Psoas muscle (tissue), 8 donors: ENCODE results near the gene C3orf70. TPM values are rescaled to one million over a fixed set of nuclear protein-coding genes. Genes with fewer than 3 reads are reported as not detected.

Source experiments
- ATAC-seq, 4 donors: fragments of 200-7000 bp; cut with Tn5 transposase; one replicate each; pipeline ENCODE4 v1.9.1; 2020; ENCODE audit warnings: moderate library complexity in 3 of 4, mild to moderate bottlenecking in 2 of 4
- DNase-seq, 2 donors: peaks; one replicate each; pipeline ENCODE4 v3.0.0-alpha.2; 2020
- H3K27ac ChIP-seq: fragments of 200-600 bp; one replicate; pipeline ENCODE4 v1.8.0; 2022
- H3K27me3 ChIP-seq, 3 donors: fragments of 200-600 bp in 1 of 3; one replicate each; pipeline versions ENCODE4 v1.6.1 to v1.8.0; 2013 to 2022; ENCODE audit warnings: low read length in 2 of 3, mild to moderate bottlenecking in 2 of 3, moderate library complexity in 1 of 3; ENCODE audit not compliant: insufficient read depth in 3 of 3
- H3K36me3 ChIP-seq, 2 donors: fragments of 200-600 bp in 1 of 2; one replicate each; pipeline versions ENCODE4 v1.6.1 to v1.8.0; 2013 to 2022; ENCODE audit warnings: low read depth in 1 of 2, mild to moderate bottlenecking in 1 of 2, moderate library complexity in 1 of 2; ENCODE audit not compliant: insufficient read depth in 1 of 2
- H3K4me1 ChIP-seq: fragments of 200-600 bp; one replicate; pipeline ENCODE4 v1.8.0; 2022
- H3K4me3 ChIP-seq: fragments of 200-600 bp; one replicate; pipeline ENCODE4 v1.8.0; 2022; ENCODE audit warnings: mild to moderate bottlenecking
- H3K9me3 ChIP-seq: fragments of 200-600 bp; one replicate; pipeline ENCODE4 v1.8.0; 2022
- CTCF ChIP-seq: fragments of 200-600 bp; IDR thresholded peaks from one replicate; pipeline ENCODE4 v1.8.0; 2022; ENCODE audit warnings: antibody characterized with exemption
- WGBS, 3 donors: extraction: QIAGEN DNeasy Blood & Tissue Kit; methylation state at CpG; one replicate each; pipeline versions ENCODE4 v1.1.6 to v1.1.7; 2013; 5-methylcytosine and 5-hydroxymethylcytosine counted together
- intact Hi-C, 2 donors: fragments of 100-400 bp; cut with DNase I; formaldehyde crosslinking; loops; one replicate each; pipeline versions ENCODE4 v1.11.0 to v1.14.2; 2022
- polyA plus RNA-seq, 3 donors: library from polyadenylated mRNA; stranded (reverse); fragments of 200-250 nt; gene quantifications; one replicate each; pipeline ENCODE4 v1.2.3, GENCODE V29; 2013
- total RNA-seq, 4 donors: library from RNA; stranded (reverse); fragmentation: NEBNext Ultra II Directional in 2 of 4; extraction: Animal tissue kit (Norgen Biotek cat#: 25700) in 2 of 4; gene quantifications; one replicate each; pipeline versions ENCODE4 v1.2.1 to v1.2.4, GENCODE V29; 2021 to 2023
- donor health status: healthy with polysubstance abuse.
- donor health status: DM: no; HTN: no; CAD: no; lungs with moderate emphysema.
- donor health status: Bipolar disorder and iron deficiency.
- donor health status: healthy.
- donor health status: DM: yes; HTN: yes; CAD: no.
- donor health status: DM: no; HTN: no; CAD: no.
- donor health status: DM: no; HTN: no; CAD: no.
- donor health status: DM: yes; HTN: yes; CAD: no.

C3orf70 gene
- total and polyA plus RNA-seq, 7 donors = 0.13 to 0.97 (median 0.42) TPM

- DNase-seq (peak; percentile 21 to 70), ATAC-seq (peak; percentile 30 to 71 (median 49))
- Histone ChIP-seq H3K9me3 (no peaks in the 10 kb centered on the region), H3K4me3 (no peak overlapping the region), H3K27ac (no peak overlapping the region), H3K4me1 (no peaks in the 10 kb centered on the region), H3K36me3 (no peaks in the 10 kb centered on the region), H3K27me3 (peaks cover 0 to 4% (median 0%) of the 10 kb centered on the region in 3 donors)
- intact Hi-C loops = loop anchor here in 1 of 2 donors (5.0 kb wide), 1 partner anchor 303 kb away; no protein-coding TSS in a partner anchor
- TF ChIP-seq CTCF = no peak
- 28 to 52% (median 35%) methylated on average over 15 of the region's 15 CpGs for WGBS, 3 donors
Measured at GRCh38 chr3:185175370-185175987, 22.6 kb upstream of the C3orf70 start.

- Histone ChIP-seq H3K4me3 (no peak overlapping the region), H3K36me3 (no peaks in the 10 kb centered on the region), H3K4me1 (no peaks in the 10 kb centered on the region), H3K27ac (no peak overlapping the region), H3K9me3 (no peaks in the 10 kb centered on the region), H3K27me3 (no peaks in the 10 kb centered on the region)
- TF ChIP-seq CTCF = no peak
- intact Hi-C loops = no loop called here
- DNase-seq (no peak), ATAC-seq (no peak)
- WGBS, 3 donors = 62 to 69% (median 64%) methylated on average over 11 of the region's 11 CpGs
Measured at GRCh38 chr3:185172086-185173049, 19.5 kb upstream of the C3orf70 start.

GRCh38 chr3:185164428-185165217, 11.8 kb upstream of the C3orf70 start:
- H3K9me3 ChIP-seq = no peaks in the 10 kb centered on the region
- DNase-seq (no peak), ATAC-seq (no peak)
- H3K4me1 ChIP-seq = no peaks in the 10 kb centered on the region
- no peak overlapping the region for H3K27ac ChIP-seq
- H3K4me3 ChIP-seq = no peak overlapping the region
- 59 to 64% (median 60%) methylated on average over 6 of the region's 6 CpGs for WGBS, 3 donors
- peaks cover 0 to 5% (median 4%) of the 10 kb centered on the region in 3 donors for H3K27me3 ChIP-seq
- intact Hi-C loops = no loop called here
- no peak for TF ChIP-seq CTCF
- no peaks in the 10 kb centered on the region for H3K36me3 ChIP-seq

GRCh38 chr3:185162634-185163033, 9.8 kb upstream of the C3orf70 start:
- no peak for TF ChIP-seq CTCF
- ATAC-seq = no peak
- 78 to 83% (median 80%) methylated on average over 8 of the region's 8 CpGs for WGBS, 3 donors
- no peak overlapping the region for H3K27ac ChIP-seq
- H3K4me3 ChIP-seq = no peak overlapping the region
- intact Hi-C loops = no loop called here
- H3K4me1 ChIP-seq = no peaks in the 10 kb centered on the region
- DNase-seq = no peak
- H3K27me3 ChIP-seq = peaks cover 0 to 5% (median 4%) of the 10 kb centered on the region in 3 donors
- H3K9me3 ChIP-seq = no peaks in the 10 kb centered on the region
- H3K36me3 ChIP-seq = no peaks in the 10 kb centered on the region
